SU-DHL-6 (cell line): ENCODE measurements around the gene TUBB3.

Experiments
- H2AFZ ChIP-seq: fragments of 200-600 bp; sonication (generic); 2 replicates; pipeline ENCODE4 v1.6.1; 2014; ENCODE audit warnings: low read depth, mild to moderate bottlenecking, moderate library complexity, mixed read lengths, antibody characterized with exemption, low read length; ENCODE audit not compliant: severe bottlenecking
- H3F3A ChIP-seq: fragments of 200-600 bp; shearing (Covaris generic); 2 replicates; pipeline ENCODE4 v1.6.0; 2016; ENCODE audit warnings: antibody characterized with exemption, mild to moderate bottlenecking; ENCODE audit not compliant: insufficient read depth
- H3K27ac ChIP-seq: fragments of 200-600 bp; sonication (generic); 2 replicates; pipeline ENCODE4 v1.5.1; 2016; ENCODE audit warnings: low read depth, mild to moderate bottlenecking, low read length, moderate library complexity, mixed read lengths
- H3K27me3 ChIP-seq: fragments of 200-600 bp; sonication (generic), shearing (Covaris generic); 2 replicates; pipeline ENCODE4 v1.6.0; 2014; ENCODE audit warnings: mild to moderate bottlenecking, low read length
- H3K36me3 ChIP-seq: fragments of 200-600 bp; sonication (generic); 2 replicates; pipeline ENCODE4 v1.6.1; 2014; ENCODE audit warnings: mild to moderate bottlenecking, low read length, mixed read lengths
- H3K4me2 ChIP-seq: fragments of 300-600, 200-600 bp; shearing (Covaris generic), sonication (generic); 2 replicates; pipeline ENCODE4 v1.6.0; 2014; ENCODE audit warnings: low read length, low read depth, mild to moderate bottlenecking; ENCODE audit not compliant: poor library complexity, severe bottlenecking
- H3K4me3 ChIP-seq: fragments of 200-600 bp; sonication (generic); 2 replicates; pipeline ENCODE4 v1.5.1; 2014; ENCODE audit warnings: antibody characterized with exemption, low read length, mild to moderate bottlenecking, mixed read lengths; ENCODE audit not compliant: insufficient read depth, poor library complexity, severe bottlenecking
- H3K79me2 ChIP-seq: fragments of 200-600 bp; sonication (generic); 2 replicates; pipeline ENCODE4 v1.6.1; 2014; ENCODE audit warnings: mild to moderate bottlenecking, low read length, moderate library complexity; ENCODE audit not compliant: insufficient read depth
- H3K9ac ChIP-seq: fragments of 200-600 bp; sonication (generic); 2 replicates; pipeline ENCODE4 v1.7.0; 2014; ENCODE audit warnings: mild to moderate bottlenecking, low read length
- H3K9me2 ChIP-seq: fragments of 200-600 bp; sonication (generic); replicated peaks from 2 replicates; pipeline ENCODE4 v1.6.1; 2014; ENCODE audit warnings: low read length; ENCODE audit not compliant: insufficient read depth
- H3K9me3 ChIP-seq: fragments of 200-600 bp; sonication (generic); 2 replicates; pipeline ENCODE4 v1.6.1; 2014; ENCODE audit warnings: low read length, mixed read lengths; ENCODE audit not compliant: insufficient read depth
- H4K20me1 ChIP-seq: fragments of 200-600 bp; sonication (generic); 2 replicates; pipeline ENCODE4 v1.6.1; 2014; ENCODE audit warnings: low read depth, mild to moderate bottlenecking, antibody characterized with exemption, low read length, moderate library complexity, mixed read lengths
- EZH2phosphoT487 ChIP-seq: fragments of 200-600 bp; sonication (generic), shearing (Covaris generic); conservative IDR thresholded peaks from 2 replicates; pipeline ENCODE4 v1.6.1; 2018; ENCODE audit warnings: mild to moderate bottlenecking, antibody characterized with exemption, low read length, moderate library complexity, mixed read lengths
- TF ChIP-seq, protein P1 (sequence below): fragments of 200-600 bp; sonication (generic); IDR thresholded peaks from one replicate; pipeline ENCODE4 v1.5.1; 2017; ENCODE audit warnings: antibody characterized with exemption, mild to moderate bottlenecking, low read length, moderate library complexity; ENCODE audit not compliant: insufficient read depth, poor library complexity, severe bottlenecking

TUBB3 gene

GRCh38 chr16:89890886-89891657 lies 32.1 kb upstream of the TUBB3 start:
- Histone ChIP-seq H3K27me3 (no peaks in the 10 kb centered on the region), H3K27ac (no peak overlapping the region), H3K4me2 (no peak overlapping the region), H2AFZ (no peak overlapping the region), H4K20me1 (no peaks in the 10 kb centered on the region), H3K9ac (no peak overlapping the region), H3K9me2 (no peaks in the 10 kb centered on the region), H3F3A (no peaks in the 10 kb centered on the region), H3K9me3 (no peaks in the 10 kb centered on the region), H3K4me3 (no peak overlapping the region), H3K79me2 (0 out of 2 replicates have a peak, but pooled peaks cover 3% of the 10 kb centered on the region), H3K36me3 (peaks cover 7% of the 10 kb centered on the region; the same call in 1 of the 2 replicates)
- TF ChIP-seq EZH2phosphoT487, result no peak
- TF ChIP-seq, protein P1, sequence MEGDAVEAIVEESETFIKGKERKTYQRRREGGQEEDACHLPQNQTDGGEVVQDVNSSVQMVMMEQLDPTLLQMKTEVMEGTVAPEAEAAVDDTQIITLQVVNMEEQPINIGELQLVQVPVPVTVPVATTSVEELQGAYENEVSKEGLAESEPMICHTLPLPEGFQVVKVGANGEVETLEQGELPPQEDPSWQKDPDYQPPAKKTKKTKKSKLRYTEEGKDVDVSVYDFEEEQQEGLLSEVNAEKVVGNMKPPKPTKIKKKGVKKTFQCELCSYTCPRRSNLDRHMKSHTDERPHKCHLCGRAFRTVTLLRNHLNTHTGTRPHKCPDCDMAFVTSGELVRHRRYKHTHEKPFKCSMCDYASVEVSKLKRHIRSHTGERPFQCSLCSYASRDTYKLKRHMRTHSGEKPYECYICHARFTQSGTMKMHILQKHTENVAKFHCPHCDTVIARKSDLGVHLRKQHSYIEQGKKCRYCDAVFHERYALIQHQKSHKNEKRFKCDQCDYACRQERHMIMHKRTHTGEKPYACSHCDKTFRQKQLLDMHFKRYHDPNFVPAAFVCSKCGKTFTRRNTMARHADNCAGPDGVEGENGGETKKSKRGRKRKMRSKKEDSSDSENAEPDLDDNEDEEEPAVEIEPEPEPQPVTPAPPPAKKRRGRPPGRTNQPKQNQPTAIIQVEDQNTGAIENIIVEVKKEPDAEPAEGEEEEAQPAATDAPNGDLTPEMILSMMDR, result no peak

DNA sequence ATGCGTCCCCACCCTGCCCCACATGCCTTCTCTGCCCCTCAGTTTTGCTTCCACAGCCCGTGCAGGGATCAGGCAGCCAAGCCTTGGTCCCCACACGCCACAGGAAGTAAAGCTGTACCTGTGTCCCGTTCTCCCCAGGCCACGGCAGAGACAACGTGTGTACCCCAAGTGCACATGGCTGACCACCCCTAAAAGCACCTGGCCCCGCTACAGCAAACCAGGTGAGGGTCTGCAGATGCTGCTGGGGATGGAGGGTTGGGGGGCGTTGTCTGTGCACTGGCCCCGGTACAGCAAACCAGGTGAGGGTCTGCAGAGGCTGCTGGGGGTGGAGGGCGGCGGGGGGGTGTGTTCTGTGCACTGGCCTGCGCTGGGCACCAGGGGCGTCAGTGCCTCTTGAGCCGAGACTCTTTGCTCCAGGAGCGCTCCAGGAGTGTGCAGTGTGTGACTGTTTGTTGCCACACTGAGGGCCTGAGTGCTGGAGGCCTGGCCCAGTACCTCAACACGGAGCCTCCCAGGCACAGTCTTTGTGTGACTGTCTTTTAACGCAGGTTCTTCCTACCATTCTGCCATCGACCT lies 31.0 kb upstream of the TUBB3 start:
- TF ChIP-seq EZH2phosphoT487, result no peak
- TF ChIP-seq, protein P1, result no peak
- Histone ChIP-seq H3K4me2 (no peak overlapping the region), H4K20me1 (no peaks in the 10 kb centered on the region), H3K27me3 (no peaks in the 10 kb centered on the region), H3K9me3 (no peaks in the 10 kb centered on the region), H3K4me3 (no peak overlapping the region), H3F3A (no peaks in the 10 kb centered on the region), H3K79me2 (0 out of 2 replicates have a peak, but pooled peaks cover 3% of the 10 kb centered on the region), H3K9ac (no peak overlapping the region), H3K9me2 (no peaks in the 10 kb centered on the region), H3K36me3 (peaks cover 4% of the 10 kb centered on the region; the same call in 1 of the 2 replicates), H3K27ac (no peak overlapping the region), H2AFZ (no peak overlapping the region)

DNA sequence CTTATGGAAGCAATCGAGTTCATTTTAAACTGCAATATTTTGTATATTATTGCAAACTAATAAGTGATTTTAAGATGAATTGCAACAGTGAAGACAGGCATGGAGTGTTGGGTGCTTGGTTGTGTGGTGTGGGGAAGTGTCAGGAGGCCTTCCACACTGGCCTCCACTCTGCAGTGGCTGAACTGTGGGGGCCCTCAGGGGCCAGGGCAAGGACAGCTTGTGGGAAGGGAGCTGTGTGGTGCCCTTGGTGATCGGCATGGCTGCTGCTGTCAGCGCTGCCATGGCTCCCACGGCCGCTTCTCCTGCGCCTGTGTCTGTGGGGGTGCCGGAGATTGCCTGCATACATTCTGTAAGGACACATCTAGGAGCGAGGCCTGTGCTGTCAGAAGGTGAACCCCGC lies 30.5 kb upstream of the TUBB3 start:
- no peak overlapping the region for H2AFZ ChIP-seq
- no peaks in the 10 kb centered on the region for H3K9me3 ChIP-seq
- no peaks in the 10 kb centered on the region for H3K27me3 ChIP-seq
- no peaks in the 10 kb centered on the region for H3K36me3 ChIP-seq
- no peaks in the 10 kb centered on the region for H3K9me2 ChIP-seq
- H3K4me2 ChIP-seq, result no peak overlapping the region
- 0 out of 2 replicates have a peak, but pooled peaks cover 3% of the 10 kb centered on the region for H3K79me2 ChIP-seq
- no peaks in the 10 kb centered on the region for H4K20me1 ChIP-seq
- no peak overlapping the region for H3K4me3 ChIP-seq
- no peak for TF ChIP-seq EZH2phosphoT487
- TF ChIP-seq, protein P1, result no peak
- no peak overlapping the region for H3K9ac ChIP-seq
- no peaks in the 10 kb centered on the region for H3F3A ChIP-seq
- no peak overlapping the region for H3K27ac ChIP-seq
